Neural cell (in vitro differentiated cells): ENCODE results near the gene OR12D3. TPM values are rescaled to one million over a fixed set of nuclear protein-coding genes. Genes with fewer than 3 reads are reported as not detected.

Experiments
- H2AFZ ChIP-seq: fragments of 200-600, 300-800 bp; sonication (generic), shearing (Covaris generic); 2 replicates; pipeline ENCODE4 v1.6.0; 2014; ENCODE audit warnings: low read depth, mild to moderate bottlenecking, antibody characterized with exemption, low read length, moderate library complexity
- H3F3A ChIP-seq: fragments of 200-600 bp; shearing (Covaris generic); 2 replicates; pipeline ENCODE4 v1.6.1; 2016; ENCODE audit warnings: mild to moderate bottlenecking, moderate library complexity, mixed read lengths, antibody characterized with exemption, low read length; ENCODE audit not compliant: insufficient read depth, poor library complexity, severe bottlenecking
- H3K27ac ChIP-seq: fragments of 200-600, 300-800 bp; sonication (generic), shearing (Covaris generic); 2 replicates; pipeline ENCODE4 v1.5.1; 2014; ENCODE audit warnings: mild to moderate bottlenecking, low read length, moderate library complexity
- H3K27me3 ChIP-seq: fragments of 300-800, 200-600 bp; sonication (generic), shearing (Covaris generic); 2 replicates; pipeline ENCODE4 v1.6.0; 2014; ENCODE audit warnings: mild to moderate bottlenecking, low read depth, low read length, moderate library complexity; ENCODE audit not compliant: insufficient read depth
- H3K36me3 ChIP-seq: fragments of 300-800, 200-600 bp; sonication (generic), shearing (Covaris generic); 2 replicates; pipeline ENCODE4 v1.5.1; 2014; ENCODE audit warnings: mild to moderate bottlenecking, antibody characterized with exemption, low read length, moderate library complexity; ENCODE audit not compliant: insufficient read depth
- H3K4me2 ChIP-seq: fragments of 300-800, 200-600 bp; sonication (generic), shearing (Covaris generic); 2 replicates; pipeline ENCODE4 v1.6.0; 2014; ENCODE audit warnings: mild to moderate bottlenecking, low read length
- H3K4me3 ChIP-seq: fragments of 300-800, 200-600 bp; sonication (generic), shearing (Covaris generic); 2 replicates; pipeline ENCODE4 v1.5.1; 2014; ENCODE audit warnings: mild to moderate bottlenecking, low read length, moderate library complexity
- H3K79me2 ChIP-seq: fragments of 200-600 bp; shearing (Covaris generic); replicated peaks from 2 replicates; pipeline ENCODE4 v1.6.0; 2014; ENCODE audit warnings: mild to moderate bottlenecking, low read length, moderate library complexity; ENCODE audit not compliant: insufficient read depth
- H3K9ac ChIP-seq: fragments of 300-800, 200-600 bp; sonication (generic), shearing (Covaris generic); 2 replicates; pipeline ENCODE4 v1.6.1; 2016; ENCODE audit warnings: mild to moderate bottlenecking, low read length, mixed read lengths
- H3K9me2 ChIP-seq: fragments of 200-600 bp; shearing (Covaris generic); 2 replicates; pipeline ENCODE4 v1.6.1; 2016; ENCODE audit warnings: mild to moderate bottlenecking, low read length, mixed read lengths; ENCODE audit not compliant: insufficient read depth
- H3K9me3 ChIP-seq: fragments of 200-600, 300-800 bp; sonication (generic), shearing (Covaris generic); 2 replicates; pipeline ENCODE4 v1.6.1; 2016; ENCODE audit warnings: mild to moderate bottlenecking, mixed run types, low read length, moderate library complexity, mixed read lengths
- H4K20me1 ChIP-seq: fragments of 200-600 bp; shearing (Covaris generic); 2 replicates; pipeline ENCODE4 v1.6.1; 2016; ENCODE audit warnings: mild to moderate bottlenecking, mixed run types; ENCODE audit not compliant: insufficient read depth
- CTCF ChIP-seq: fragments of 450-650 bp; IDR thresholded peaks from 2 replicates; pipeline ENCODE4 v1.5.1; 2014; ENCODE audit warnings: antibody characterized with exemption, mild to moderate bottlenecking, moderate library complexity; ENCODE audit not compliant: poor library complexity, severe bottlenecking
- EZH2 ChIP-seq: fragments of 200-600, 300-800 bp; shearing (Covaris generic), sonication (generic); IDR thresholded peaks from 2 replicates; pipeline ENCODE4 v1.6.1; 2014; ENCODE audit warnings: antibody characterized with exemption, low read length, borderline replicate concordance, mild to moderate bottlenecking; ENCODE audit not compliant: insufficient read depth, poor library complexity, severe bottlenecking
- MXI1 ChIP-seq: fragments of 450-650 bp; conservative IDR thresholded peaks from 2 replicates; pipeline ENCODE4 v1.6.1; 2014; ENCODE audit warnings: antibody characterized with exemption, mild to moderate bottlenecking; ENCODE audit not compliant: poor library complexity, severe bottlenecking
- POLR2AphosphoS5 ChIP-seq: IDR thresholded peaks from 2 replicates; pipeline ENCODE4 v1.6.1; 2012
- RAD21 ChIP-seq: fragments of 450-650 bp; conservative IDR thresholded peaks from 2 replicates; pipeline ENCODE4 v1.6.1; 2014; ENCODE audit warnings: antibody characterized with exemption, mild to moderate bottlenecking, moderate library complexity
- REST ChIP-seq: IDR thresholded peaks from 2 replicates; pipeline ENCODE4 v1.6.1; 2012; ENCODE audit warnings: borderline replicate concordance
- SMC3 ChIP-seq: fragments of 450-650 bp; conservative IDR thresholded peaks from 2 replicates; pipeline ENCODE4 v1.6.1; 2014; ENCODE audit warnings: antibody characterized with exemption, mild to moderate bottlenecking, moderate library complexity; ENCODE audit not compliant: poor library complexity
- polyA plus RNA-seq: library from polyadenylated mRNA; depleted of rRNA; stranded (reverse); fragments of >200 nt; gene quantifications from 2 replicates; pipeline ENCODE4 v1.2.3, GENCODE V29; 2014

The OR12D3 gene
- polyA plus RNA-seq, 1 donor from 2014 or later, result not detected

- no peak for TF ChIP-seq MXI1
- no peak for TF ChIP-seq RAD21
- TF ChIP-seq EZH2, result no peak
- no peaks in the 10 kb centered on the region for H3K9me3 ChIP-seq
- H2AFZ ChIP-seq, result no peak overlapping the region
- H3K9ac ChIP-seq, result no peak overlapping the region
- no peaks in the 10 kb centered on the region for H3K79me2 ChIP-seq
- H4K20me1 ChIP-seq, result no peaks in the 10 kb centered on the region
- H3K9me2 ChIP-seq, result no peaks in the 10 kb centered on the region
- no peak overlapping the region for H3K4me2 ChIP-seq
- H3K4me3 ChIP-seq, result no peak overlapping the region
- H3K27me3 ChIP-seq, result no peaks in the 10 kb centered on the region
- no peaks in the 10 kb centered on the region for H3K36me3 ChIP-seq
- no peaks in the 10 kb centered on the region for H3F3A ChIP-seq
- H3K27ac ChIP-seq, result no peak overlapping the region
These were observed 13.4 kb upstream of the OR12D3 start for GRCh38 chr6:29388533-29388932.

DNA sequence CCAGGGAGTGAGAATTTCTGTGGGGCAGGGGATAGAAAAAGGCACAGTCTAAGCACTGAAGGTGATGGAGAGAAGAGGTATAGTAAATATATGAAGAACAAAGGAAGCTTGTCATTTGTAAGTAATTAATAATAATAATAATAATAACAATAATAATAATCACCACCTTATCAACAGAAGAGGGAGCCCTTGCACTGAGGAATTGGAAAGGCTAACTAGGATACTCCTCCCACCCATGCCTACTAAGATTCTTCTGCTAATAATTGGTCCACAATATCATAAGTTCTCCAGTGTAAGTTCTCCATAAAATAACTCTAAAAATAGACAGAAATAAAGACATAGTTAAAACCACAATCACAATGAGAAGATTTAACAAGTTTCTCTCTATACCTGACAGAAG, 912 bp upstream of the OR12D3 start:
- Histone ChIP-seq H2AFZ (no peak overlapping the region), H4K20me1 (no peaks in the 10 kb centered on the region), H3K4me2 (no peak overlapping the region), H3K36me3 (no peaks in the 10 kb centered on the region), H3F3A (no peaks in the 10 kb centered on the region), H3K9ac (no peak overlapping the region), H3K27me3 (no peaks in the 10 kb centered on the region), H3K4me3 (no peak overlapping the region), H3K9me3 (no peaks in the 10 kb centered on the region), H3K27ac (no peak overlapping the region), H3K79me2 (no peaks in the 10 kb centered on the region), H3K9me2 (no peaks in the 10 kb centered on the region)
- TF ChIP-seq RAD21 (peak; percentile 48), SMC3 (no peak), POLR2AphosphoS5 (no peak), CTCF (peak; percentile 36)

- TF ChIP-seq POLR2AphosphoS5 (no peak), REST (no peak), SMC3 (no peak)
- Histone ChIP-seq H3K9me3 (no peaks in the 10 kb centered on the region), H3K79me2 (no peaks in the 10 kb centered on the region), H3K36me3 (no peaks in the 10 kb centered on the region), H4K20me1 (no peaks in the 10 kb centered on the region), H2AFZ (no peak within 1 kb of the TSS), H3K27me3 (no peaks in the 10 kb centered on the region), H3F3A (no peaks in the 10 kb centered on the region), H3K9ac (no peak within 1 kb of the TSS), H3K4me3 (no peak within 1 kb of the TSS), H3K9me2 (no peaks in the 10 kb centered on the region), H3K27ac (no peak within 1 kb of the TSS), H3K4me2 (no peak within 1 kb of the TSS)
These were observed 6.3 kb downstream of the OR12D3 start, which contains the start of gene OR5V1 for GRCh38 chr6:29368765-29369164. OR5V1 (minus strand) TSS chr6:29368865; CDS start chr6:29356195, 12,670 bp downstream.
